ENCODE results near the gene PA2G4. TPM values are rescaled to one million over a fixed set of nuclear protein-coding genes. Genes with fewer than 3 reads are reported as not detected.

PA2G4 gene
- total RNA-seq, 2 experiments from 2014 or later = 51.0 to 61.0 TPM

DNA sequence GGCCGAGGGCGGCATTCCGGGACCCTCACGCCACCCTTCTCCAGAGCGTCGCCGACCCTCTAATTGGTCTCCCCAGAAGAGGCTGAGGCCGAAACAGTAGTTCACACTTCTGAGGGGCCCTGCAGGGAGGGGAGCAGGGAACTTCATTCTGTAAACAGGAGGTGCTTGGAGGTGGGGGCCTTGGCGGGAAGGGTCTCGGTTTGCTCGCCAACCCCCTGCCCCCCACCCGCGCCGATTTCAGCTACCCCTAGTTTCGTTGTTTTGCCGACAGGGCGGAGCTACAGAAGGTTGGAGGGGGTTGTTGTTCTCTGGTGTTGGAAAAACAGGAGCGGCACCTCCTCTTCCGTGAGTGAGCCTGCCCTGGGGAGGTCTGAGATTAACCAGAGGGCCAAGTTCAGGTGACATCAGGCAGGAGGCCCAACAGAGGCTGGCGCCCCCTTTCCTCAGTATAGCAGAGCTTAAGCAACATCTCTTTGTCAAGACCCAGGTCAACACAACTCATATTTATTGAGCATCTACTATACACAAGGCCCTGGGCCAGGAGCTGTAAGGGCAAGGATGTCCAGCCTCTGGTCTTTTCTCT, 23.7 kb upstream of the PA2G4 start:
- H3K9me3 ChIP-seq (ENCODE audit: control insufficient read depth in 1 of 2, insufficient read depth in 1 of 2, low read length in 2 of 2) = no peaks in the 10 kb centered on the region
- ChIA-PET CTCF (interaction anchor here (0.5 to 5.1 kb wide), 3 partner anchors 23 to 313 kb away, joined by 3 to 32 read pairs (median 4); partner anchors contain the start of gene PA2G4), POLR2A (interaction anchor here (0.6 to 3.7 kb wide), 4 partner anchors 24 to 107 kb away, joined by 3 to 35 read pairs (median 4); partner anchors contain the start of genes PA2G4, RAB5B and RPL41)
- intact Hi-C loops (cut with DNase I, micrococcal nuclease) = no loop called here
- no peak overlapping the region for H3K27ac ChIP-seq (ENCODE audit: low read depth in 1 of 2, low read length in 2 of 2)
- peaks cover 21% of the 10 kb centered on the region for H3K4me1 ChIP-seq (ENCODE audit: insufficient read depth, low read length)
- H3K4me1 Mint-ChIP-seq (ENCODE audit: low read depth) = peaks cover 14% of the 10 kb centered on the region
- H3K9me3 Mint-ChIP-seq = no peaks in the 10 kb centered on the region
- H3K4me3 ChIP-seq (ENCODE audit: low read length) = peak overlapping the region; percentile 76
- ATAC-seq (ENCODE audit: poor library complexity) (no peak), DNase-seq (no peak)
- TF ChIP-seq, protein P1, sequence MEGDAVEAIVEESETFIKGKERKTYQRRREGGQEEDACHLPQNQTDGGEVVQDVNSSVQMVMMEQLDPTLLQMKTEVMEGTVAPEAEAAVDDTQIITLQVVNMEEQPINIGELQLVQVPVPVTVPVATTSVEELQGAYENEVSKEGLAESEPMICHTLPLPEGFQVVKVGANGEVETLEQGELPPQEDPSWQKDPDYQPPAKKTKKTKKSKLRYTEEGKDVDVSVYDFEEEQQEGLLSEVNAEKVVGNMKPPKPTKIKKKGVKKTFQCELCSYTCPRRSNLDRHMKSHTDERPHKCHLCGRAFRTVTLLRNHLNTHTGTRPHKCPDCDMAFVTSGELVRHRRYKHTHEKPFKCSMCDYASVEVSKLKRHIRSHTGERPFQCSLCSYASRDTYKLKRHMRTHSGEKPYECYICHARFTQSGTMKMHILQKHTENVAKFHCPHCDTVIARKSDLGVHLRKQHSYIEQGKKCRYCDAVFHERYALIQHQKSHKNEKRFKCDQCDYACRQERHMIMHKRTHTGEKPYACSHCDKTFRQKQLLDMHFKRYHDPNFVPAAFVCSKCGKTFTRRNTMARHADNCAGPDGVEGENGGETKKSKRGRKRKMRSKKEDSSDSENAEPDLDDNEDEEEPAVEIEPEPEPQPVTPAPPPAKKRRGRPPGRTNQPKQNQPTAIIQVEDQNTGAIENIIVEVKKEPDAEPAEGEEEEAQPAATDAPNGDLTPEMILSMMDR (IDR thresholded peaks at IDR 0.05) = no peak
- peaks cover 14 to 23% of the 10 kb centered on the region in 2 experiments for H3K27me3 ChIP-seq (ENCODE audit: control insufficient read depth in 1 of 2, insufficient read depth in 2 of 2, low read length in 2 of 2)
- peak overlapping the region; percentile 83 for H3K4me3 Mint-ChIP-seq
- H3K36me3 ChIP-seq (ENCODE audit: insufficient read depth, low read length) = no peaks in the 10 kb centered on the region
- H3K27me3 Mint-ChIP-seq = peaks cover 17% of the 10 kb centered on the region
- no peaks in the 10 kb centered on the region for H3K36me3 Mint-ChIP-seq (ENCODE audit: low read depth)
- H3K27ac Mint-ChIP-seq = no peak overlapping the region

DNA sequence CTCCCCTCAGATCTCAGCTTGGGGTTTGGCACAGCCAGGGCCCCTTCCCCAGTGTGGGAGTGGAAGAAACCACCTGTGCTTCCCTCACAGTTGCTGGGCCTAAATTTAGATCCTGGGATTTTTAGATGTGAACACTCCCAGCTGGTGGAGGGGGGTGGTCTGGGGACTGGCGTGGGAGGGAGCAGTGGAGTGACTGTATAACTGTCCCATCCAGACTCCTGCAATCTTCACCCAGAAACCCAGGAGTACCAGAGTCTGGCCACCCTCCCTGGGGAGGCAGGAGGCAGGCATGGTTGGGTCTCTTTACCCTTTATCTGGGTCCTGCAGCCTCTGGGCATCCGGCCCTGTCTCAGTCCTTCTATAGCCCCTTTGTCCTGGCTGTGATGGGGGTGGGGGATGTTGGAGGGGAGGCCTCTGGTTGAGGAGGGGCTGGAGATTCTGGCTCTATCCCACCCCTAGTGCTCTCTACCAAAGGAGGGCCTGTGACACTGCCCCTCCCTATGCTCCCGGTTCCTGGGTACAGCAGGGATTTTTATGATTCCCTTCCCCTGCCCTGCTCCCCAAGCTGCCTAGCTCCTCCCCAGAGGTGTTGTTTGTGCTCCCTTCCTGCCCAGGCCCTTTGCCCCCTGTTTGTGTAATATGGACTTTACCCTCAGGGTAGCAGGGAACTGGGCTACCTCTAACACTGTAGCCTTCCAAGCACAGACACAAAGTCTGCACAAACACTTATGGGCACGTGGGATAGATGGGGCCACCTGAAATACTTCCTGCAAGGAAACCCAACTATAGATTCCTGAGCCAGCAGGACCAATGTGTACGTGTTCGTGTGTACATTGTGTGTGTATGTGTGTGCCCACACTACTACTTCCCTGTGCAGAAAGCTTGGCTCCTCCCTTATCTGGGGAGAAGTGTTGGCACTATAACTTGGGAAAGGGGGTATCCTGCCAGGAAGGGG, 22.7 kb upstream of the PA2G4 start:
- H3K4me3 Mint-ChIP-seq = peak overlapping the region; percentile 83
- H3K27me3 Mint-ChIP-seq = peaks cover 17% of the 10 kb centered on the region
- no peak for DNase-seq
- peaks cover 14% of the 10 kb centered on the region for H3K4me1 Mint-ChIP-seq (ENCODE audit: low read depth)
- no peaks in the 10 kb centered on the region for H3K36me3 ChIP-seq (ENCODE audit: insufficient read depth, low read length)
- intact Hi-C loops (cut with DNase I, micrococcal nuclease) = loop anchor here in 1 of 2 experiments (2.0 kb wide), 1 partner anchor 19 kb away; no protein-coding TSS in a partner anchor
- H3K4me3 ChIP-seq (ENCODE audit: low read length) = no peak overlapping the region
- H3K9me3 ChIP-seq (ENCODE audit: control insufficient read depth in 1 of 2, insufficient read depth in 1 of 2, low read length in 2 of 2) = no peaks in the 10 kb centered on the region
- H3K27ac Mint-ChIP-seq = no peak overlapping the region
- ChIA-PET CTCF (interaction anchor here (5.1 kb wide), 1 partner anchor 22 kb away, joined by 32 read pairs; the partner anchor contains the start of gene PA2G4), POLR2A (interaction anchor here (0.9 to 3.7 kb wide), 3 partner anchors 23 to 108 kb away, joined by 3 to 35 read pairs (median 4); partner anchors contain the start of genes PA2G4, RAB5B and RPL41)
- no peak overlapping the region for H3K27ac ChIP-seq (ENCODE audit: low read depth in 1 of 2, low read length in 2 of 2)
- TF ChIP-seq, protein P1 (IDR thresholded peaks at IDR 0.05) = no peak
- ATAC-seq (ENCODE audit: poor library complexity) = no peak
- no peaks in the 10 kb centered on the region for H3K36me3 Mint-ChIP-seq (ENCODE audit: low read depth)
- H3K9me3 Mint-ChIP-seq = no peaks in the 10 kb centered on the region
- H3K27me3 ChIP-seq (ENCODE audit: control insufficient read depth in 1 of 2, insufficient read depth in 2 of 2, low read length in 2 of 2) = peaks cover 14 to 23% of the 10 kb centered on the region in 2 experiments
- peaks cover 21% of the 10 kb centered on the region for H3K4me1 ChIP-seq (ENCODE audit: insufficient read depth, low read length)

DNA sequence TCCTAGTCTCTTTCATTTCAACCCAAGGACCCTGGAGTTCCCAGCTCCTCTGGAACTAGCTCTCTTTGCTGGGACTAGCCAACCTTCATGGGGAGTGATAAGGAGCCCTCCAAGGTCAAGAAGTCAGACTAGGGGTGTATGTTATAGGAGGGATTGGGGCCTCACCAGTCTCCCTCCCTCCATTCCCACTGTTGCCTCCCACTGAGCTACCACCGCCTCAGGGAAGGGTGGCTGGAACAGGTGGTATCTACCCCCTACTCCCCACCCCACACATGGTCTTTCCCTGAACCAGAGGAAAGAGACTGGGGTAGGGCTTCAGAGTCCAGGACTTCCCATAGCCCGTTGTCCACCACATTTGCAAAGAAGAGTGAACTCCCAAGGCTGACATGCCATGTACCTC, 22.0 kb upstream of the PA2G4 start:
- Mint-ChIP-seq H3K4me1 (ENCODE audit: low read depth) (peaks cover 14% of the 10 kb centered on the region), H3K4me3 (no peak overlapping the region), H3K27ac (no peak overlapping the region), H3K27me3 (peaks cover 17% of the 10 kb centered on the region), H3K36me3 (ENCODE audit: low read depth) (no peaks in the 10 kb centered on the region), H3K9me3 (no peaks in the 10 kb centered on the region)
- H3K9me3 ChIP-seq (ENCODE audit: control insufficient read depth in 1 of 2, insufficient read depth in 1 of 2, low read length in 2 of 2) = no peaks in the 10 kb centered on the region
- DNase-seq (no peak), ATAC-seq (ENCODE audit: poor library complexity) (no peak)
- CTCF ChIA-PET = no interaction called here
- H3K27me3 ChIP-seq (ENCODE audit: control insufficient read depth in 1 of 2, insufficient read depth in 2 of 2, low read length in 2 of 2) = peaks cover 14 to 23% of the 10 kb centered on the region in 2 experiments
- H3K27ac ChIP-seq (ENCODE audit: low read depth in 1 of 2, low read length in 2 of 2) = no peak overlapping the region
- peaks cover 21% of the 10 kb centered on the region for H3K4me1 ChIP-seq (ENCODE audit: insufficient read depth, low read length)
- POLR2A ChIA-PET = interaction anchor here (3.7 kb wide), 1 partner anchor 22 kb away, joined by 35 read pairs; the partner anchor contains the start of gene PA2G4
- intact Hi-C loops (cut with DNase I, micrococcal nuclease) = loop anchor here in 1 of 2 experiments (2.0 kb wide), 1 partner anchor 18 kb away; no protein-coding TSS in a partner anchor
- H3K36me3 ChIP-seq (ENCODE audit: insufficient read depth, low read length) = no peaks in the 10 kb centered on the region
- H3K4me3 ChIP-seq (ENCODE audit: low read length) = no peak overlapping the region
- TF ChIP-seq, protein P1 (IDR thresholded peaks at IDR 0.05) = no peak
